ENCODE results near the gene C1orf146. TPM values are rescaled to one million over a fixed set of nuclear protein-coding genes. Genes with fewer than 3 reads are reported as not detected.

C1orf146 gene
- total RNA-seq, 1 donor from 2014 or later, result not detected

DNA sequence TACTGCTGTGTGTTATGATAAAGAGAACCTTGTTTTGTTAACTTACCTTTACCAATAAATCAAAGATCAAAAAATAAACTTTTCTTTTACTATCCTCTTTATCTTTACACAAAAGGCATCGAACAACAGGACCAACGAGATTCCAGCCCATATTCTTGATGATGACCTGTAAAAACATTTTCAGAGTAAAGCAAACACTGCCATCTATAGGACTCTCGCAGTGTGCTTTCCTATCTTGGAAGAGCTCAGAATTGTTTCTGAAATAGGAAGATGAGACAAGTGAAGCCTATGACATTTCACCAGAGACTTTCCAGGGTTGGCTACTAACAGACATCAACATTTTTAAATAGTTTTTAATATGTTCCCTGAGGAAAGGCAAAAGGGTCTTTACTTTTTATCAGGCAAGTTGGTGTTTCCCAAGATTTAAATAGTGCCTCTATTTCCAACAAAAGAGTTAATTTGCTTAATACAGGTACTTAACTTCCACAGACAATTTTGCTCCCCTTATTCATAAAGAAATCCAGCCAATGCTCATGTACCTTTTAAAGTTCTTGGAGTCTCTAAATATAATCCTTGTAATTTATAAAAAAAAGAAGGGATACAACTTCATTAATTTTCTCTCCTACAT lies 73.8 kb downstream of the C1orf146 start:
- no peaks in the 10 kb centered on the region for H3K27me3 ChIP-seq (ENCODE audit: low read depth)
- TF ChIP-seq, protein P1, sequence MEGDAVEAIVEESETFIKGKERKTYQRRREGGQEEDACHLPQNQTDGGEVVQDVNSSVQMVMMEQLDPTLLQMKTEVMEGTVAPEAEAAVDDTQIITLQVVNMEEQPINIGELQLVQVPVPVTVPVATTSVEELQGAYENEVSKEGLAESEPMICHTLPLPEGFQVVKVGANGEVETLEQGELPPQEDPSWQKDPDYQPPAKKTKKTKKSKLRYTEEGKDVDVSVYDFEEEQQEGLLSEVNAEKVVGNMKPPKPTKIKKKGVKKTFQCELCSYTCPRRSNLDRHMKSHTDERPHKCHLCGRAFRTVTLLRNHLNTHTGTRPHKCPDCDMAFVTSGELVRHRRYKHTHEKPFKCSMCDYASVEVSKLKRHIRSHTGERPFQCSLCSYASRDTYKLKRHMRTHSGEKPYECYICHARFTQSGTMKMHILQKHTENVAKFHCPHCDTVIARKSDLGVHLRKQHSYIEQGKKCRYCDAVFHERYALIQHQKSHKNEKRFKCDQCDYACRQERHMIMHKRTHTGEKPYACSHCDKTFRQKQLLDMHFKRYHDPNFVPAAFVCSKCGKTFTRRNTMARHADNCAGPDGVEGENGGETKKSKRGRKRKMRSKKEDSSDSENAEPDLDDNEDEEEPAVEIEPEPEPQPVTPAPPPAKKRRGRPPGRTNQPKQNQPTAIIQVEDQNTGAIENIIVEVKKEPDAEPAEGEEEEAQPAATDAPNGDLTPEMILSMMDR (IDR thresholded peaks at IDR 0.05; ENCODE audit: borderline replicate concordance), result peak; percentile 71
- H3K4me1 ChIP-seq, result peaks cover 5% of the 10 kb centered on the region
- peaks cover 32% of the 10 kb centered on the region for H3K36me3 ChIP-seq
- no peaks in the 10 kb centered on the region for H3K9me3 ChIP-seq (replicated peaks)
- intact Hi-C loops (cut with micrococcal nuclease), result no loop called here
- no peak overlapping the region for H3K4me3 ChIP-seq
- H3K27ac ChIP-seq (replicated peaks), result no peak overlapping the region
- no peak for DNase-seq

Other genes with a start within 250 kb of the C1orf146 start
- gene EPHX4, start 187.9 kb upstream of the C1orf146 start, total RNA-seq, result 0.19 TPM
- not detected for gene SETSIP, start 142.5 kb upstream of the C1orf146 start, total RNA-seq
- 4.0 TPM for gene BTBD8, start 137.6 kb upstream of the C1orf146 start, total RNA-seq
- gene GLMN, start 81.1 kb downstream of the C1orf146 start, total RNA-seq, result 6.2 TPM
- 25.3 TPM for gene RPAP2, start 81.1 kb downstream of the C1orf146 start, total RNA-seq

All from left ventricle myocardium inferior (tissue), 1 donor.